Measurements from ENCODE around the gene BTRC. TPM values are rescaled to one million over a fixed set of nuclear protein-coding genes. Genes with fewer than 3 reads are reported as not detected.
"Not testable (repeated sequence)": the region's sequence is repeated elsewhere in the genome, so short reads cannot be mapped to it uniquely, and the experiment has no call there.

The BTRC gene
- total and polyA plus RNA-seq, 2 experiments from 2014 or later, result 8.4 to 11.4 TPM

DNA sequence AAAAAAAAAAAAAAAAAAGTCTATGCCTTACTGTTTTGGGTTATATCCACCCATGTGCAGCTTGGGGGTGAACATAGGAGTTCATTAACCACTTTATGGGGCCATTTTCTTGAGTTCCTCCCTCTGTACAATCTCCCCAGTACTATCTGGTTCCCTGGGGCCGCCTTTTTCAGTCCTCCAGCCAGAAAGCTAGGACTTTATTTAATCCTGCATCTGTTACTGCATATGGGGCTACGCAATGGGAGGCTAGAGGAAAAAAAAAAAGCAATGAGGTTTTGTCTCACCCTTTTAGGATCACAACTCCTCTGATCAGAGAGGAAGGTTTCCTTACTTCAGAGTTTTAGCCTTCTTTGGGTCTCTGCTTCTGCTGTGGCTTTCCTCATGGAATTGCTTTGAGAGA lies 51.0 kb downstream of the BTRC start:
- Histone ChIP-seq H3K27me3 (replicated peaks; ENCODE audit: insufficient read depth) (no peaks in the 10 kb centered on the region), H3K9me2 (ENCODE audit: insufficient read depth) (no peaks in the 10 kb centered on the region), H3K4me3 (no peak overlapping the region), H3K4me1 (ENCODE audit: insufficient read depth) (no peaks in the 10 kb centered on the region), H3K79me2 (ENCODE audit: insufficient read depth) (peaks cover 73% of the 10 kb centered on the region), H3K9me3 (ENCODE audit: low read depth) (no peaks in the 10 kb centered on the region), H3K36me3 (ENCODE audit: low read depth) (no peaks in the 10 kb centered on the region), H2AFZ (no peak overlapping the region), H3K27ac (no peak overlapping the region), H3F3A (ENCODE audit: insufficient read depth) (no peaks in the 10 kb centered on the region), H3K4me2 (ENCODE audit: unreplicated experiment) (no peak overlapping the region), H4K20me1 (ENCODE audit: insufficient read depth) (peaks cover 3% of the 10 kb centered on the region; the same call in 1 of the 2 replicates), H3K9ac (no peak overlapping the region)
- 89 to 98% methylated on average over 2 of the region's 2 CpGs for WGBS, 2 experiments (ENCODE audit: low coverage in 1 of 2, low lambda C conversion rate in 2 of 2, missing lambda C conversion rate in 2 of 2)
- in situ Hi-C loops (cut with MboI), result no loop called here
- TF ChIP-seq EZH2 (IDR thresholded peaks at IDR 0.05; ENCODE audit: insufficient read depth, poor library complexity, severe bottlenecking), result no peak
- no peak for TF ChIP-seq EZH2phosphoT487 (IDR thresholded peaks at IDR 0.05; ENCODE audit: insufficient read depth, low read depth)
- no peak for DNase-seq

DNA sequence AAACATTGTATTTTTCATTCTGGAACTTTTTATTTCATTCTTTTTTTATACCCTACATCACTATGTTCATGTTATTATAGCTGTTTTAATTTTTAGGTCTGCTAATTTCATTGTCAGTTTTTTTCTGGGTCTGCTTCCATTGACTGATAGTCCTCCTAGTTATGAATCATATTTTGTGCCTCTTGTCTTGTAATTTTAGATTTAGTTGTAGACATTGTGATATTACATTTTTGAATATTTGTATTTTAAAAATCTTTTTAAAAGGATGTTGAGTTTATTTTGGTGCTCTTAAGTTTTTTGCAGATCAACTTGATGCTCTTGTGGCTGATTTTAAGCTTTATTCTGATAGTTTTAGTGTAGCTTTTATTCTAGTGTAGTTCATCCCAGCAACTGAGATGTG lies 57.6 kb downstream of the BTRC start:
- Histone ChIP-seq H3K9me2 (ENCODE audit: insufficient read depth) (no peaks in the 10 kb centered on the region), H3K4me2 (ENCODE audit: unreplicated experiment) (no peak overlapping the region), H3K27ac (no peak overlapping the region), H3K4me1 (ENCODE audit: insufficient read depth) (no peaks in the 10 kb centered on the region), H3K79me2 (ENCODE audit: insufficient read depth) (peaks cover 46% of the 10 kb centered on the region), H3K27me3 (replicated peaks; ENCODE audit: insufficient read depth) (no peaks in the 10 kb centered on the region), H3K36me3 (ENCODE audit: low read depth) (peaks cover 4% of the 10 kb centered on the region; the same call in 1 of the 2 replicates), H2AFZ (no peak overlapping the region), H3K9ac (no peak overlapping the region), H3F3A (ENCODE audit: insufficient read depth) (no peaks in the 10 kb centered on the region), H3K9me3 (ENCODE audit: low read depth) (no peaks in the 10 kb centered on the region), H4K20me1 (ENCODE audit: insufficient read depth) (peaks cover 4% of the 10 kb centered on the region; the same call in 1 of the 2 replicates), H3K4me3 (no peak overlapping the region)
- no peak for DNase-seq
- TF ChIP-seq EZH2 (IDR thresholded peaks at IDR 0.05; ENCODE audit: insufficient read depth, poor library complexity, severe bottlenecking) (no peak), EZH2phosphoT487 (IDR thresholded peaks at IDR 0.05; ENCODE audit: insufficient read depth, low read depth) (no peak)
- in situ Hi-C loops (cut with MboI), result no loop called here

DNA sequence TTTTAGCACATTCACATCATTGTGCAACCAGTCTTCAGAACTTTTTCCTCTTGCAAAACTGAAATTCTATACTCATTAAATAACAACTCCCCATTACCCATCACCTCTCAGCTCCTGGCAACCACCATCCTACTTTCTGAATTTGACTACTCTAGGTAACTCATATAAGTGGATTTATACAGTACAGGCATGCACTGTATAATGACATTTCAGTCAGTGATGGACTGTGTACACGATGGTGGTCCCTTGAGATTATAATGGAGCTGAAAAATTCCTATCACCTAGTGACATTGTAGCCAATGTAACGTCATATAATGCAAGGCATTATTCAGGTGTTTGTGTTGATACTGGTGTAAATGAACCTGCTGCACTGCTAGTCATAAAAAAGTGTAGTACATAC lies 60.1 kb downstream of the BTRC start:
- Histone ChIP-seq H3K27ac (no peak overlapping the region), H3K27me3 (replicated peaks; ENCODE audit: insufficient read depth) (no peaks in the 10 kb centered on the region), H3K4me3 (no peak overlapping the region), H3K4me2 (ENCODE audit: unreplicated experiment) (no peak overlapping the region), H4K20me1 (ENCODE audit: insufficient read depth) (peaks cover 4% of the 10 kb centered on the region; the same call in 1 of the 2 replicates), H3K79me2 (ENCODE audit: insufficient read depth) (peaks cover 59% of the 10 kb centered on the region), H3K4me1 (ENCODE audit: insufficient read depth) (no peaks in the 10 kb centered on the region), H3K9ac (no peak overlapping the region), H3K9me2 (ENCODE audit: insufficient read depth) (no peaks in the 10 kb centered on the region), H3F3A (ENCODE audit: insufficient read depth) (no peaks in the 10 kb centered on the region), H2AFZ (no peak overlapping the region), H3K36me3 (ENCODE audit: low read depth) (peaks cover 4% of the 10 kb centered on the region; the same call in 1 of the 2 replicates), H3K9me3 (ENCODE audit: low read depth) (no peaks in the 10 kb centered on the region)
- DNase-seq, result no peak
- 93 to 95% methylated on average over 2 of the region's 2 CpGs for WGBS, 2 experiments (ENCODE audit: low coverage in 1 of 2, low lambda C conversion rate in 2 of 2, missing lambda C conversion rate in 2 of 2)
- TF ChIP-seq EZH2phosphoT487 (IDR thresholded peaks at IDR 0.05; ENCODE audit: insufficient read depth, low read depth) (no peak), EZH2 (IDR thresholded peaks at IDR 0.05; ENCODE audit: insufficient read depth, poor library complexity, severe bottlenecking) (no peak)
- in situ Hi-C loops (cut with MboI), result no loop called here

DNA sequence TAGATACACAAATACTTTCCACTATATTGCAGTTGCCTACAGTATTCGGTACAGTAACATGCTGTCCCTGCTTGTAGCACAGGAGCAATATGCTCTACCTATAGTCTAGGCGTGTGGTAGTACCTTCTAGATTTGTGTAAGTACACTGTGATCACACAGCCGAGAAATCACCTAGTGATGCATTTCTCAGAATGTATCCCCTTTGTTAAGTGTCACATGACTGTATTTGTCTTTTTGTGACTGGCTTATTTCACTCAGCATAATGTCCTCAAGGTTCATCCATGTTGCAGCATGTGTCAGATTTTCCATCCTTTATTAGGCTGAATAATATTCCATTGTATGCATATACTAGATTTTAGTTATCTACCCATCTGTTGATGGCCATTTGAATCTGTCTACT lies 61.9 kb downstream of the BTRC start:
- Histone ChIP-seq H4K20me1 (ENCODE audit: insufficient read depth) (peaks cover 4% of the 10 kb centered on the region; the same call in 1 of the 2 replicates), H3K4me1 (ENCODE audit: insufficient read depth) (no peaks in the 10 kb centered on the region), H3K79me2 (ENCODE audit: insufficient read depth) (peaks cover 56% of the 10 kb centered on the region), H2AFZ (no peak overlapping the region), H3K4me3 (no peak overlapping the region), H3K36me3 (ENCODE audit: low read depth) (peaks cover 4% of the 10 kb centered on the region; the same call in 1 of the 2 replicates), H3K4me2 (ENCODE audit: unreplicated experiment) (no peak overlapping the region), H3K27me3 (replicated peaks; ENCODE audit: insufficient read depth) (no peaks in the 10 kb centered on the region), H3K9me3 (ENCODE audit: low read depth) (no peaks in the 10 kb centered on the region), H3K9me2 (ENCODE audit: insufficient read depth) (no peaks in the 10 kb centered on the region), H3F3A (ENCODE audit: insufficient read depth) (no peaks in the 10 kb centered on the region), H3K27ac (no peak overlapping the region), H3K9ac (no peak overlapping the region)
- no peak for DNase-seq
- 93 to 99% methylated on average over 3 of the region's 3 CpGs for WGBS, 2 experiments (ENCODE audit: low coverage in 1 of 2, low lambda C conversion rate in 2 of 2, missing lambda C conversion rate in 2 of 2)
- TF ChIP-seq EZH2phosphoT487 (IDR thresholded peaks at IDR 0.05; ENCODE audit: insufficient read depth, low read depth) (no peak), EZH2 (IDR thresholded peaks at IDR 0.05; ENCODE audit: insufficient read depth, poor library complexity, severe bottlenecking) (no peak)
- in situ Hi-C loops (cut with MboI), result no loop called here

DNA sequence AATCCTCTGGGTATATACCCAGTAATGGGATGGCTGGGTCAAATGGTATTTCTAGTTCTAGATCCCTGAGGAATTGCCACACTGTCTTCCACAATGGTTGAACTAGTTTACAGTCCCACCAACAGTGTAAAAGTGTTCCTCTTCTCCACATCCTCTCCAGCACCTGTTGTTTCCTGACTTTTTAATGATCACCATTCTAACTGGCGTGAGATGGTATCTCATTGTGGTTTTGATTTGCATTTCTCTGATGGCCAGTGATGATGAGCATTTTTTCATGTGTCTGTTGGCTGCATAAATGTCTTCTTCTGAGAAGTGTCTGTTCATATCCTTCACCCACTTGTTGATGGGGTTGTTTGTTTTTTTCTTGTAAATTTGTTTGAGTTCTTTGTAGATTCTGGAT lies 68.0 kb downstream of the BTRC start:
- H3K36me3 ChIP-seq (ENCODE audit: low read depth); DNase-seq; H2AFZ ChIP-seq; H3K9me2 ChIP-seq (ENCODE audit: insufficient read depth); H3K27ac ChIP-seq; H3K9me3 ChIP-seq (ENCODE audit: low read depth); H4K20me1 ChIP-seq (ENCODE audit: insufficient read depth); H3K27me3 ChIP-seq (replicated peaks; ENCODE audit: insufficient read depth); in situ Hi-C loops (cut with MboI); H3K4me2 ChIP-seq (ENCODE audit: unreplicated experiment); H3K9ac ChIP-seq; H3F3A ChIP-seq (ENCODE audit: insufficient read depth); H3K4me3 ChIP-seq; H3K4me1 ChIP-seq (ENCODE audit: insufficient read depth): not testable (repeated sequence)
- WGBS, 2 experiments (ENCODE audit: low coverage in 1 of 2, low lambda C conversion rate in 2 of 2, missing lambda C conversion rate in 2 of 2), result 46 to 74% methylated on average over 1 of the region's 1 CpG
- H3K79me2 ChIP-seq (ENCODE audit: insufficient read depth), result peaks cover 55% of the 10 kb centered on the region; the same call in 1 of the 2 replicates
